ENCODE data around the gene H2AZ1. TPM values are rescaled to one million over a fixed set of nuclear protein-coding genes. Genes with fewer than 3 reads are reported as not detected.
"Not testable (repeated sequence)": the region's sequence is repeated elsewhere in the genome, so short reads cannot be mapped to it uniquely, and the experiment has no call there.

H2AZ1 gene
- total and polyA plus RNA-seq, 5 experiments from 2014 or later, result 163 to 365 (median 344) TPM

GRCh38 chr4:99965173-99965572 lies 15.1 kb upstream of the H2AZ1 start:
- ATAC-seq, result no peak
- Mint-ChIP-seq H3K4me1 (peaks cover 3 to 18% (median 13%) of the 10 kb centered on the region in 4 donors), H3K36me3 (no peaks in the 10 kb centered on the region), H3K27ac (peak overlapping the region in 5 of 10 donors; percentile 43 to 77 (median 66)), H3K4me3 (peak overlapping the region in 7 of 10 donors; percentile 24 to 62 (median 47)), H3K27me3 (peaks cover 0 to 5% (median 0%) of the 10 kb centered on the region in 5 donors), H3K9me3 (no peaks in the 10 kb centered on the region)
- no peak for DNase-seq
- POLR2A ChIA-PET, result interaction anchor here (0.8 to 1.6 kb wide), 5 partner anchors 14 to 402 kb away, joined by 3 to 13 read pairs (median 3); partner anchors contain the start of genes DNAJB14 and H2AZ1

GRCh38 chr4:99961711-99962110 lies 11.6 kb upstream of the H2AZ1 start:
- peaks cover 0 to 12% (median under 1%) of the 10 kb centered on the region in 3 donors for H3K36me3 Mint-ChIP-seq
- H3K4me1 Mint-ChIP-seq, result peaks cover 4 to 18% (median 13%) of the 10 kb centered on the region in 4 donors
- H3K9me3 Mint-ChIP-seq, result peaks cover 0 to 10% (median 2%) of the 10 kb centered on the region in 9 donors
- ATAC-seq (no peak), DNase-seq (no peak)
- H3K27ac Mint-ChIP-seq, result no peak overlapping the region
- H3K4me3 Mint-ChIP-seq, result no peak overlapping the region
- H3K27me3 Mint-ChIP-seq, result no peaks in the 10 kb centered on the region
- POLR2A ChIA-PET, result interaction anchor here (0.9 kb wide), 1 partner anchor 154 kb away, joined by 3 read pairs; no protein-coding TSS in a partner anchor

GRCh38 chr4:99960648-99961047 lies 10.6 kb upstream of the H2AZ1 start:
- H3K4me1 Mint-ChIP-seq, result peaks cover 4 to 13% (median 9%) of the 10 kb centered on the region in 4 donors
- DNase-seq (no peak), ATAC-seq (no peak)
- H3K9me3 Mint-ChIP-seq, result peaks cover 0 to 16% (median 4%) of the 10 kb centered on the region in 9 donors
- H3K36me3 Mint-ChIP-seq, result peaks cover 0 to 22% (median 9%) of the 10 kb centered on the region in 3 donors
- no peaks in the 10 kb centered on the region for H3K27me3 Mint-ChIP-seq
- POLR2A ChIA-PET, result interaction anchor here (0.5 kb wide), 1 partner anchor 1654 kb away, joined by 4 read pairs; no protein-coding TSS in a partner anchor
- H3K4me3 Mint-ChIP-seq, result no peak overlapping the region
- no peak overlapping the region for H3K27ac Mint-ChIP-seq

DNA sequence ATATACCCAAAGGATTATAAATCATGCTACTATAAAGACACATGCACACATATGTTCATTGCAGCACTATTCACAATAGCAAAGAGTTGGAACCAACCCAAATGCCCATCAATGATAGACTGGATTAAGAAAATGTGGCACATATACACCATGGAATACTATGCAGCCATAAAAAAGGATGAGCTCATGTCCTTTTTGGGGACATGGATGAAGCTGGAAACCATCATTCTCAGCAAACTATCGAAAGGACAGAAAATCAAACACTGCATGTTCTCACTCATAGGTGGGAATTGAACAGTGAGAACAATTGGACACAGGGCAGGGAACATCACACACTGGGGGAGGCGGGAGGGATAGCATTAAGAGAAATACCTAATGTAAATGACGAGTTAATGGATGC lies 8.1 kb upstream of the H2AZ1 start:
- peaks cover 0 to 24% (median 9%) of the 10 kb centered on the region in 3 donors for H3K36me3 Mint-ChIP-seq
- H3K27ac Mint-ChIP-seq, result peak overlapping the region in 1 of 10 donors; percentile 66
- H3K9me3 Mint-ChIP-seq, result peaks cover 0 to 20% (median 4%) of the 10 kb centered on the region in 9 donors
- DNase-seq, ATAC-seq, POLR2A ChIA-PET, H3K4me1 Mint-ChIP-seq, H3K27me3 Mint-ChIP-seq, H3K4me3 Mint-ChIP-seq: not testable (repeated sequence)

DNA sequence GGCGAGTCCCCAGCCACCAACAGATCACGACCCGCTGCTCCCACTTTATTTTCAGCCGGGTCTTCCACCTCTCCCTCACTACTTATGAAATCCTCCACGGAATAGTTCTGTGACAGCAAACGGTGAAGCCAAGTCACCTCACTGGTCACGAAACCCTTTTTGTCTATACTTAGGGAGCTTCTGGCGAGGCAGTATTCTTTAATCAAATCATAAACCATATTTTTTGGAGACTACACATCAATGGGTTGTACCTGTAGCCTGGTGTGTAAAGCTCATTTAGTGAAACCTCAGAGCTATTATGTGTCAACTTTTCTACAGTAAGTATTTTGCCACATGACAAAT lies 809 bp upstream of the H2AZ1 start:
- ATAC-seq, result no peak
- Mint-ChIP-seq H3K9me3 (peaks cover 0 to 6% (median 0%) of the 10 kb centered on the region in 9 donors), H3K27ac (no peak overlapping the region), H3K4me1 (peaks cover 4 to 25% (median 15%) of the 10 kb centered on the region in 4 donors), H3K4me3 (no peak overlapping the region), H3K27me3 (no peaks in the 10 kb centered on the region), H3K36me3 (peaks cover 0 to 7% (median 5%) of the 10 kb centered on the region in 3 donors)
- POLR2A ChIA-PET, result interaction anchor here (1.0 to 5.2 kb wide), 11 partner anchors 12 to 956 kb away, joined by 3 to 86 read pairs (median 4); partner anchors contain the start of genes ADH5, DAPP1, LAMTOR3 and METAP1
- DNase-seq, result no peak

DNA sequence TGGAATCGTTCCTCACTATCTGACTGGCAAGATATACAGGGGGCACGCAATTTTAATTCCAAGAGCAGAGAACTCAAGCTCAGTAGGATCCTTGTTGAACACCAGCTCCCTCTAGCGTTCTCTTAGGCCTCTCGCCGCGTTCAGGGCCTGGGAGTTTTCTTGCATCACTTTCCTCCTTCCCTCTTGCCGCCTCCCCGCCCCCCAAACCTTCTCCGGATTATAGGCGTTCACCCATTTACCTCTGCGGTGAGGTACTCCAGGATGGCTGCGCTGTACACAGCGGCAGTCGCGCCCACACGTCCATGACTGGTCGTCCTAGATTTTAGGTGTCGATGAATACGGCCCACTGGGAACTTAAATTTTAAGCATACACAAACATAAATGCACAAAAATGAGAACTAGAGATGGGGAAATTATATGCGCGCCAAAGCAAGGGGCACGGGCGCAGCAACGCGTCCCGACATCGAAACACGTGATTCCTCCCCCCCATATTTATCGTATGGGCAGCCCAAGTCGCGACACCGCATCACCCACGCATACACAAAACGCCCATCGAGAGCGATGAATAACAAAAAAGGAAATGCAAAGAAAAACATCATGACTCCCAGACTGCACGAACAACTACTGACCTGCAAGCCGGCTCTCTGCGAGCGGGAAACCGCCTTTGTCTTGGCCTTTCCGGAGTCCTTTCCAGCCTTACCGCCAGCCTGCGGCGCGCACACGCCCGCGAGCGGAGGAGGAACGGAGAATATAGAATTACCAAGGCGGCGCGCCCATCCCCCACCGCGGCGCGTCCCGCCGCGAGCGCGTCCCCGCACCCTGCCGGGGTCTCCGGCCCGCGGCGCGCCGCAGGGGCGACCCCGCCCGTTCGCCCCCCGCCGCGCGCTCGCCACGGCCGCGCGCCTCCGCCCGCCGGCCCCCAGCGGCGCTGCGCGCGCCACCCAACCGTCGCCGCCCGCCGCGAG lies 759 bp downstream of the H2AZ1 start:
- ATAC-seq (peak; percentile 28 to 37), DNase-seq (peak; percentile 71 to 93 (median 88))
- Mint-ChIP-seq H3K36me3 (peaks cover 0 to 10% (median 2%) of the 10 kb centered on the region in 3 donors), H3K27me3 (no peaks in the 10 kb centered on the region), H3K4me1 (peaks cover 10 to 39% (median 30%) of the 10 kb centered on the region in 4 donors), H3K4me3 (no peak overlapping the region), H3K9me3 (no peaks in the 10 kb centered on the region), H3K27ac (no peak overlapping the region)
- POLR2A ChIA-PET, result interaction anchor here (0.6 to 5.2 kb wide), 19 partner anchors 11 to 1806 kb away, joined by 3 to 86 read pairs (median 4); partner anchors contain the start of genes DAPP1, LAMTOR3, STPG2 and TRMT10A

DNA sequence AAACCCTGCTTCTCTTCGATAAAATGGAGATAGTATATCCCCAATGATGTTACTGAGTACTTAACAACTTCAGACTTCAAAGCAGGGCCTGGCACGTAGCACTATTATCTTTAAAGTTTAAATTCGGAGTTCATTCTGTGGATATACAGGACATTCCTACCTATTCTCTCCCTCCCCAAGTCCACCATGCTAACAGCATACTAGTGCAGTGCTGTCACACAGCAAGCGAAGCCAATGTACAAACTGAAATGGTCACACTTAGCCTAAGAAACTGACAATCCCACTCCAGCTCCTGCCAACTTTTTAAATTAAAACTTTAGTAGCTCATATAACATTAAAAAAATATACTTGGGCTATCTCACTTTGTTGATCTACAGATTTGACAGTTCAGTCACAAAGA lies 2.5 kb downstream of the H2AZ1 start:
- POLR2A ChIA-PET, result interaction anchor here (1.3 to 5.2 kb wide), 10 partner anchors 18 to 1289 kb away, joined by 3 to 86 read pairs (median 6); partner anchors contain the start of genes DAPP1, LAMTOR3, TRMT10A and TSPAN5
- Mint-ChIP-seq H3K27me3 (no peaks in the 10 kb centered on the region), H3K36me3 (peaks cover 0 to 20% (median 9%) of the 10 kb centered on the region in 3 donors), H3K4me3 (peak overlapping the region in 9 of 10 donors; percentile 89 to 97 (median 94)), H3K27ac (peak overlapping the region in 7 of 10 donors; percentile 94 to 99 (median 98)), H3K4me1 (peaks cover 18 to 52% (median 47%) of the 10 kb centered on the region in 4 donors), H3K9me3 (no peaks in the 10 kb centered on the region)
- DNase-seq, result no peak
- ATAC-seq, result no peak

GRCh38 chr4:99947190-99947578 lies 2.9 kb downstream of the H2AZ1 start:
- Mint-ChIP-seq H3K27ac (peak overlapping the region in 7 of 10 donors; percentile 94 to 99 (median 98)), H3K4me3 (peak overlapping the region in 9 of 10 donors; percentile 89 to 97 (median 94)), H3K36me3 (peaks cover 0 to 22% (median 9%) of the 10 kb centered on the region in 3 donors), H3K27me3 (no peaks in the 10 kb centered on the region), H3K4me1 (peaks cover 18 to 54% (median 51%) of the 10 kb centered on the region in 4 donors), H3K9me3 (no peaks in the 10 kb centered on the region)
- no peak for DNase-seq
- POLR2A ChIA-PET, result interaction anchor here (0.6 to 5.2 kb wide), 14 partner anchors 12 to 1289 kb away, joined by 3 to 86 read pairs (median 5); partner anchors contain the start of genes ADH5, DAPP1, LAMTOR3 and TRMT10A
- ATAC-seq, result no peak

DNA sequence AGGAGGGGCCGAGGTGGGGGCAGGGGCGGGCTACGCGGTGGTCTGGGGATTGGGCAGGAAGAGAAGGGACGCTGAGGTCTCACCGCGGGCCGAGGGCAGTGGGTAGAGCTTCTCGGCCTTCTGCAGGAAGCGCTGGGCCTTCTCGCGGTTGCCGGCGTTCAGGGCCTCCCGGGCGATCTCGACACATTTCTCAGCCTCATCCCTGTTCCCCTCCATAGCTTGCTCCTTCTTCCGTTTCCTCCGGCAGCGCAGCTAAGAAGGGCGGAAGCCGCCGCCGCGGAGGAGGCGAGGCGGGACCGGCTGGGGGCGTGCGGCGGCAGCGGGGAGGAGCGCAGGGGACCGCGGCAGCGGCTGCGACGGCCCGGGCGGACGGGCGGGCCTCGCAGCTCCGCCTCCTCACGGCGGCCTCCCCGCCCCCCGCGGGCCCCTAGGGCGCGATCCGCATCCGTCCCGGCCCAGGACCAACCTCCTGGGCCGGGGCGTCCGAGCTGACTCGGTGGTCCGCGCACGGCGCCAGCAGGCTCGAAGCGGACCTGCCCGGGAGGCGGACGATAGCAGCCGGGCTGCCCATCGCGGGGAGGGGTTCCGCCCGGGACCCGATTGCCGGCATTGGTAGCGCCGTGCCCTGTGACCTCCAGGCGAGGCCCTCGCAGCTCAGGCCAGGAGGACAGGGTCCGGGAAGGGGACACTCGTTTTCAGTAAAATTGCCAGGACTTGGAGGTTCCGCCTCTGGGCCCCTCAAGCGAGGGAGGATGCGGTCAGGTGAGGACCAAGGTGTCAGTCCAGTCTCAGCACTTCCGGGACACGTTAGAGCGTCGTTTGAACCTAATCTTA lies 3.5 kb downstream of the H2AZ1 start, which contains the start of gene DNAJB14:
DNAJB14 (minus strand) TSS at position 263 of the 834 bp plus-strand sequence; CDS start at position 216, 47 bp downstream.
- DNase-seq (peak; percentile 67 to 87 (median 79)), ATAC-seq (peak; percentile 54 to 57)
- Mint-ChIP-seq H3K4me1 (peaks cover 18 to 59% (median 49%) of the 10 kb centered on the region in 4 donors), H3K4me3 (peak within 1 kb of the TSS; percentile 95 to 100 (median 98)), H3K9me3 (no peaks in the 10 kb centered on the region), H3K27ac (peak within 1 kb of the TSS in 9 of 10 donors; percentile 94 to 99 (median 98)), H3K36me3 (peaks cover 0 to 22% (median 9%) of the 10 kb centered on the region in 3 donors), H3K27me3 (no peaks in the 10 kb centered on the region)
- POLR2A ChIA-PET, result interaction anchor here (0.6 to 5.2 kb wide), 17 partner anchors 11 to 1288 kb away, joined by 3 to 86 read pairs (median 5); partner anchors contain the start of genes ADH5, DAPP1, LAMTOR3 and TRMT10A

GRCh38 chr4:99945718-99946355 lies 4.2 kb downstream of the H2AZ1 start:
- Mint-ChIP-seq H3K36me3 (peaks cover 0 to 27% (median 9%) of the 10 kb centered on the region in 3 donors), H3K27ac (peak overlapping the region in 9 of 10 donors; percentile 94 to 99 (median 97)), H3K4me1 (peaks cover 18 to 65% (median 55%) of the 10 kb centered on the region in 4 donors), H3K27me3 (no peaks in the 10 kb centered on the region), H3K9me3 (no peaks in the 10 kb centered on the region), H3K4me3 (peak overlapping the region; percentile 95 to 100 (median 98))
- DNase-seq (peak in 1 of 10 donors; percentile 11), ATAC-seq (peak; percentile 4 to 5)
- POLR2A ChIA-PET, result interaction anchor here (0.7 to 5.2 kb wide), 12 partner anchors 20 to 857 kb away, joined by 3 to 86 read pairs (median 5); partner anchors contain the start of genes ADH5, DAPP1, LAMTOR3 and TRMT10A
